NCI-H82 treated with DMSO at 0.1 percent for 48 hours (cell line): ENCODE measurements around the gene ADGRB3.

ENCODE experiments used
- DNase-seq: peaks from one replicate; lab custom pipeline; 2025; ENCODE audit not compliant: unreplicated experiment; lab: John Stamatoyannopoulos, UW

The ADGRB3 gene

DNA sequence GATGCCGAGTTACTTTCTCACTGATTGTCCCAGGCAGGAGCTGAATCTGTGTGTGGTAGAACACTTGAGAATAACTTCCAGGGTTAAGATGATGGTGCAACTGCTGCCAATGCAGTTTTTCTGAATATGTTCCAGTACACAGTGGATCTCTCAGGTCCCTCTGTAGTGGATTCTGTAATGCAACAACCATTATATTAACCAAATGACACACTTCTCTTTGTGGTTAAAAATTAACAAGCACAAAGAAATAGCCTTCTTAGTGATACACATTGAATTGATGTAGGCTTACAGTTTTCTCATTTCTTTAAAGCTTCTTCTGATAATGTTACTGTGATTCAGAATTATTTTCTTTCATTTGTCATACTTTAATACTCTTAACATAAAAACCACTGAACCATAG lies 383.8 kb downstream of the ADGRB3 start:
- DNase-seq = no peak

DNA sequence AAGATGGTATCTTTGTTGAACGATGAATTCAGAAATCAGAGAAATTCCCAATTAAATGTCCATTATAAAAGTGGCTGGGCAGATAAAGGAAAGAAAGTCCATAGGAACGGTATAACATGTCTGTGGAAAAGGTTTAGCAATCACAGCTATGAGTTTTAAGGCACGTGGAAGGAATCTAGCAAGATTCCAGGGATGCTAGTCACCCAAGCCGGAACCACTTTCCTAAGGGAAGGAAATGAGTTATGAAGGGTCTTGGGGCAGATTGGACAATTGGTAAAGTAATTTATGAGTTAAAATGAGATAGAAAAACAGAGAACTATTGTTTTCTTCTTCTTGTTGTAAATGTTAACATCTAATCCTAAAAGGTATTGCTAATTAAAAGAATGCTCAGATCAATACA lies 384.8 kb downstream of the ADGRB3 start:
- no peak for DNase-seq

DNA sequence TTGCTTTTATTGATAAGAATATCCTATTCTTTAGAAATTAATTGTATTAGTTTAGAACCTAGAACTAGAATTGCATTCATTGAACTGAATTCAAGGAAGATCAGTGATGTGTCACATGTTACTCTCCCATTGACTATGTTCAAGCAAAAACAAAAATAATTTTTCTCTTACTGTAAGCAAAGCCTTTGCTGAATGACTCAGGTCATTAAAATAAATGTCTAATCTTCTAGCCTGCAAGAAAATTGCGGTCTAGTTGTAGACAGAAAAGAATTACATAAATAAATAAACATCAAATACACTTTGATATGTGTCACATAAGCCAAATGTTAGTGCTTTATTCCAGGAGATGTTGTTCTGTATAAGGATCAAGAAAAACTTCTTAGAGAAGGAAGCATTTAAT lies 387.9 kb downstream of the ADGRB3 start:
- no peak for DNase-seq

DNA sequence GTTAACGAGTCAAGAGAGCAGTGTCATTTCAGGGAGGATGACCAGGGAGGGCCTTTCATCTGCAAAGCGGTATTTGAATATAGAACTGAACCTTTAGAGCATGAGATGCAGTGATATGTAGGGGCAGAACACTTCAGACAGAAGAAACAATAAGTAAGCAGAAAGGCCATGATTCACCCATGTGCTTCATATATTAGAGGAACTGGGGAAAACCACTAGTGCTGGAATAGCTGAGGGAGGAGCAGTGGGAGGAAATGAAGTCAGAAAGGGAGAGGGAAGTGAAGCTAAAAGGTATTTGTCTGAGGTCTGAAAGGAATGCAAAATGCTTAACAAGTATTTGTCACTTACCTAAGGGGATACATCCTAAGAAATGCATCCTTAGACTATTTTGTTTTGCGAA lies 391.2 kb downstream of the ADGRB3 start:
- DNase-seq = no peak

DNA sequence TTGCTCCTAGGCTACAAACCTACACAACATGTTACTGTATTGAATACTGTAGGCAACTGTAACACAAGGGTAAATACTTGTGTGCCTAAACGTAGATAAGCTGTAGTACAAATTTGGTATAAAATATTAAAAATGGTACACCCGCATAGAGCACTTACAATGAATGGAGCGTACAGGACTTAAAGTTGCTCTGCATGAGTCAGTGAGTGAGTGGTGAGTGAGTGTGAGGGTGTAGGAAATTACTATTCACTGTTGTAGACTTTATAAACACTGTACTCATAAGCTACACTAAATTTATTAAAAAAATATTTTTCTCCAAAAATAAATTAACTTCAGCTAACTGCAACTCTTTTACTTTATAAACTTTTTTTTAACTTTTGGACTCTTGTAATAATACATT lies 391.6 kb downstream of the ADGRB3 start:
- DNase-seq = no peak

DNA sequence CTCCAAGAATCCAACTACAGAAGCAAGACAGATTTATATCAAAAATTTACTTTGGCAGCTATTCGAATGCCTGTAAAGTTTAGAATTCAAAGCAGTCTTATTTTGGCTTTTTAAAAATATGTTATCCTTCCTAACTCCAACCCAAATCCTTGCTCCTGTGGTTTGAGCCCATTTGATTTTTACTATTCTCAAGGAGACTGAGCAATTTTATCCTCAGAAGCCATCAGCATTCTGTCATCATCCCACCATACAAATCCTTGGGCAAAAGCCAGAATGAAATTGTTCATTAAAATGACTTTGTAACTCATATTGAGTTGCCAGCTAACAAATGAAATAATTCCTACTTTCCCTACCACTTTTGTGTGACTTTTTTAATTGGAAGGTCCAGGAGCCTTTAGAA lies 392.8 kb downstream of the ADGRB3 start:
- no peak for DNase-seq

DNA sequence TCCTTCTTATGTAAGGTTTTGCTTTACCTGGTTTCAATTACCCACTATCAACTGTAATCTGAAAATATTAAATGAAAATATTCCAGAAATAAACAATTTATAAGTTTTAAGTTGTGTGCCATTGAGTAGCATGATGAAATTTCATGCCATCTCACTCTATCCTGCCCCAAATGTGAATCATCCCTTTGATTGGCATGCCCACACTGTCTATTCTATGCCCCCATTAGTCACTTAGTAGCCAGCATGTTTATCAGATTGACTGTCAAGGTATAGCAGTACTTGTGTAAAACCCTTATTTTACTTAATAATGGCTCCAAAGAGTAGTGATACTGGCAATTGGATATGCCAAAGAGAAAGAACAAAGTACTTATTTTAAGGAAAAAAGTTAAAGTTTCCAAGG lies 403.8 kb downstream of the ADGRB3 start:
- DNase-seq = no peak

GRCh38 chr6:69042297-69042696 lies 407.2 kb downstream of the ADGRB3 start:
- no peak for DNase-seq

GRCh38 chr6:69044534-69044933 lies 409.5 kb downstream of the ADGRB3 start:
- no peak for DNase-seq

DNA sequence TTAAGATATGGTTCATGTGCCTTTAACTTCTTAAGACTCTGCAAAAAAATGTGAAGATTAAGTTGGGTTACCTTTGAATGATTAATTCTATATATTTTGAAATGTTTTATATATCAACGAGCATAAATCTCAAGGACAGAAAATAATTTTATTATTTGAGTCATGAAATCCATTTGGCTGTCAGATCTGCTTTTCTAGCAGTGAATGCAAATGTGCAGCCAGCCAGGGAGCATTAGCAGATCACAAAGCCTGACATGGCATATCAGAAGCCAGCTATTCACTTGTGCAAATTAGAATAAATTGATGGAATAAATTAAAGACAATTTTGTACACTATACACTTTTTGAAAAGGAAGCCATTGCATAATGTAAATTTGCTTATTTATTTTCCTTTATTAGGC lies 424.3 kb downstream of the ADGRB3 start:
- no peak for DNase-seq

DNA sequence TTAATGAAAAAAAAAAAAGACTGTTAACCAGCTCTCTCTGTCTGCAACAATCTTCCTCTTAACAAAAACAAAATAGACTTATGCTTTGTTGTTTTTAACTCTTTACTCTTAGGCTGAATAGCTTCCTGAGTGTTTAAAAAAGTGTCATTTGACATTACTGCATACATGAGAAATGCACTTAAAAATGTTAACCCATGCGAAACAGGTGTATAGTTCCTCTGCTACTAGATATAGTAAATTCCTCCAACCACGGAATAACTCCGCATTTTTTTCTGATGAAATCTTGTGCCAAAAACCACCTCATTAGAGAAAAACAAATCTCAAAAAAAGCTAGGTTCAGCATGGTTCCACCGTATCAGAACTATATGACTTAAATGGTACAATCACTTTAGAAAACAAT lies 426.0 kb downstream of the ADGRB3 start:
- no peak for DNase-seq

DNA sequence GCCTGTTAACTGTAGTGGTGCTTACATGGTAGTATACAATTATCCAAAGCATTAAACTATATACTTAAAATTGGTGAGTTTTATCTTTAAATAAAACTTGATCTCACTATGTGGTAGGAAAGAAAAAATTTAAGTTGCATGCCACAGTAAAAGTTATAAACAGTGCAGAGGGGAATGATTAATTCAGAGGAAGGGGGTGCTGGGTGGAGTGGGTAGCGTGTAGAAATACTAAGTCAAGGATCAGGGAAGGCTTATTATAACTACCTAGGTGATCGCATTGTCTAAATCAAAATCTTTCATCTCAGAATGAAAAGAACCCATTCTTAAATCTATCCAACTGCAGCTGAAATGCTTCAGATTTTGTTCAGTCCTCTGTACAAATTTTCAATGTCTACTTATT lies 428.3 kb downstream of the ADGRB3 start:
- DNase-seq = no peak

- DNase-seq = no peak
These were observed 429.1 kb downstream of the ADGRB3 start for GRCh38 chr6:69064226-69064625.

DNA sequence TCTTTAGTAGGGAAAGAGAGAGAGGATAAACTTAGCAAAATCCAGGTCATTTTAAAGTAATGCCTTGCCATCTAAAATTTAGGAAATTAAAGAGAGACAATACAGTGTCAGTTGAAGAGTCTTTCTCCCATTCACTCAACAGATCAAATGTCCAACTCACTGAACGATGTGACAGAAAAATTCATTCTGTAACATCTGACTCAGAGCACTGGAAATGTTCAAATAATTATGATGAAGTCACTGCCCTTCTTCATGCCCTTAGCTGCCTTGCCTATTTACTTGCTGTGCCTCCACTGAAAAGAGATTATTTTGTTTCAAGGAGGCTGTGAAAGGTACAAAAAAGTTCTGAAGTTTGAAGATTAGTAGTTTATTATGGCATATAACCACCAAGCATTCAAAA lies 434.8 kb downstream of the ADGRB3 start:
- DNase-seq = no peak

DNA sequence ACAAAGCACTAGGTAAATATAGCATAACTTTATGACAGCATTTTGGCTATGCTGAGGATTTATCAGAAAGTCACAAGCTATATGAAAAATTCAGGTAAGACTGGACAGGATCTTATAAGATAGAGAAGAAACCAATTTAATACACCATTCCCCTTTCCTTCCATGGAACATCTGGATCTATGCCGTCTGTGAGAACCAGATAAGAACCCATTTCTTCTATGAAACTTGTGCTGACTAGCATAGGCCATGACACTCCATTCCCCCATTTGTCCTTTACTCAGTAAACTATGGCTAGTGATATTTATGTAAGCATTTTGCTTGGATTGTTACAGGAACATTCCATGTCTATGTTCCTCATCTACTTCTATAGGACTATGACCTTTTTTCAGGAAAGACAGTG lies 437.7 kb downstream of the ADGRB3 start:
- DNase-seq = no peak

DNA sequence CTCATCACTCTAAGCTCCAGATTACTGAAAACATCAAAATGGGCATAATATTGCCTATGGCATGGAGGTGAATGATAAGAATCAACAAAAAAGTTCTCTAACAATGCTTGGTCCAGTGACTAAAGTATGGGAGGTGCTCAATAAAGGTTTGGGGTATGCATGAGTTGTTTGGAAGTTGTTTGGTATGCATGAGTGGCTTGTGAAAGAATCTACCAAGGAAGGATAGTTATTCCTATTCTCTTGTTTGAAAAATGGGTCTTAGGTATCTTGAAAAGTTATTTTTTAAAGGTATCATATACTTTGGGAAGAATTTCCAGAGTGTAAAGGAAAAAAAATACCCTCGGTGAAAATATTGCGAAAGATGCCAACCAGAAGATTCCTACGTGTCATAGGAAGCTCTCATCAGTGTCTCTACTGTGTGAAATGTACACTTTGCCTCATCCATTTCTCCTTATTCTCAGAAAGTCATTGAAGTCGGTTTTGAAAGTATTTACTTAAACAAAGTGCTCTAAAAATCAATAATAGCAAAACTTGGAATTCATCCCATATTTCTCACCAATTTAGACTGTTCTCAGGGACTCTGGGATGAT lies 449.8 kb downstream of the ADGRB3 start:
- DNase-seq = no peak

DNA sequence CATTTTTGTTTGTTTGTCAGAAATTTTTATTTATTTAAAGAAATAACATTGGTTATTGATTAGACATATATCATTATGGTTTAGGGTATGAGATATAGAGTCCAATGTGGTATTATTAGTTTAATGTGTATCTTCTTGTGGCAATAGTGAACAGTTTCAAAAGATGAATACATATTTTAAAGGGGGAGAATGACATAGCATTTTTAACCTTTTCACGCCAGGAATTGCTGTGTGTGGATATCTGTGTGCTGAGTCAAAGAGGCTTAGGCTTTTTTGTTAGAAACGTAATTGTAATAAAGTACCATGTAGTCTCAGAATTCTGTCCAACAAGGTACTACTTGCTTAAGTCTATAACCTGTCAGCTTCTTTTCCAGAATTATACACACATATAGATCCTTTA lies 451.6 kb downstream of the ADGRB3 start:
- DNase-seq = no peak

- no peak for DNase-seq
These were observed 454.5 kb downstream of the ADGRB3 start for GRCh38 chr6:69089539-69089938.

- DNase-seq = no peak
These were observed 455.1 kb downstream of the ADGRB3 start for GRCh38 chr6:69090132-69090531.

DNA sequence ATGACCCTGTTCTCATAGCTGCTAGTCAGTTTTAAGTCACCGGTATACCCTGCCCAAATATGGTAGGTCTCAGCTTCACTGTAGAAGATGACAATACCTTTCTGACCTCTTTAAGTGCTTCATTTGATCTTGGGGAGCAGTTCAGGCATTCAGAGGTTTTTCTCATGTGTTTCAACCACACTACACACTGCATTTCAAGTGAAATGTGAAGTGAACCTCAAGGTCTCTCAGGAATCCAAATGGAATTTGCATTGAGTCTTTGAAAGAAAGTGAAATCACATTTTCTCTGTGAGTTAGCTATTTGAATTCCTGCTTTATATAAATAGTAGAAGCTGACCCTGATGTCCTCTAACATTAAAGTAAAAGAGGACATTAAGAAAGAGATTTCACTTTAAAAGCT lies 461.6 kb downstream of the ADGRB3 start:
- DNase-seq = no peak

- DNase-seq = no peak
These were observed 462.9 kb downstream of the ADGRB3 start for GRCh38 chr6:69097948-69098347.

GRCh38 chr6:69098910-69099309 lies 463.8 kb downstream of the ADGRB3 start:
- no peak for DNase-seq

DNA sequence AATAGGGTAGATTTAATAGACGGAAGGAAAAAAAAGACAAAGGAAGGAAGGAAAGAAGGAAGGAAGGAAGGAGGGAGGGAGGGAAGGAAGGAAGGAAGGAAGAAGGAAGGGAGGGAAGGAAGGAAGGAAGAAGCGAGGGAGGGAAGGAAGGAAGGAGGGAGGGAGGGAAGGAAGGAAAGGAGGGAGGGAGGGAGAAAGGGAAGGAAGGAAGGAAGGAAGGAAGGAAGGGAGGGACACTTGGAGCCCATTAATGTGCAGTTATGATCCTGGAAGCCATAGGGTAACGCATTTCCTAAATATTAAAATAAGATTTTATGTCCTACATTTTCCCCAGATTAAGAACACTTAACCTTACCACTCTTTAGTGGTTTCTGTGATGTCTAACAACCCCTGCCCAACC lies 465.7 kb downstream of the ADGRB3 start:
- DNase-seq = no peak

- DNase-seq = no peak
These were observed 467.3 kb downstream of the ADGRB3 start for GRCh38 chr6:69102416-69102815.
